NCI-H1417 (cell line): ENCODE results near the gene KRT35.
"Not testable (repeated sequence)": the region's sequence is repeated elsewhere in the genome, so short reads cannot be mapped to it uniquely, and the experiment has no call there.

Source experiments
- DNase-seq, 3 experiments: peaks; one replicate each; lab custom pipeline; 2025; lab: John Stamatoyannopoulos, UW

KRT35 gene

GRCh38 chr17:41453066-41453465, 27.9 kb downstream of the KRT35 start:
- no peak for DNase-seq

- DNase-seq, result no peak
These were observed 28.7 kb downstream of the KRT35 start for GRCh38 chr17:41452281-41452680.

- DNase-seq, result no peak
These were observed 29.7 kb downstream of the KRT35 start for GRCh38 chr17:41451154-41451728.

- DNase-seq, result no peak
These were observed 31.9 kb downstream of the KRT35 start for GRCh38 chr17:41449008-41449407.

GRCh38 chr17:41448506-41448905, 32.4 kb downstream of the KRT35 start:
- DNase-seq, result no peak

GRCh38 chr17:41446806-41447205, 34.1 kb downstream of the KRT35 start:
- no peak for DNase-seq

GRCh38 chr17:41444640-41445039, 36.3 kb downstream of the KRT35 start:
- no peak for DNase-seq

GRCh38 chr17:41444186-41444585, 36.8 kb downstream of the KRT35 start:
- no peak for DNase-seq

- no peak for DNase-seq
These were observed 38.2 kb downstream of the KRT35 start for GRCh38 chr17:41442739-41443138.

- no peak for DNase-seq
These were observed 40.4 kb downstream of the KRT35 start, which contains the start of gene KRT38 for GRCh38 chr17:41440531-41441033. TSS of gene KRT38 (minus strand) at chr17:41440983. CDS start at chr17:41440921, 62 bp downstream.

- no peak for DNase-seq
These were observed 41.6 kb downstream of the KRT35 start for GRCh38 chr17:41439375-41439774.

- DNase-seq, result no peak
These were observed 43.2 kb downstream of the KRT35 start for GRCh38 chr17:41437769-41438168.

- DNase-seq, result no peak
These were observed 43.7 kb downstream of the KRT35 start for GRCh38 chr17:41437254-41437653.

- DNase-seq, result no peak
These were observed 46.5 kb downstream of the KRT35 start for GRCh38 chr17:41434415-41434814.

- DNase-seq, result peak; percentile 2 to 90 (median 70)
These were observed 46.9 kb downstream of the KRT35 start for GRCh38 chr17:41434005-41434404.

- peak in 2 of 3 experiments; percentile 24 to 80 for DNase-seq
These were observed 47.4 kb downstream of the KRT35 start for GRCh38 chr17:41433586-41433985.

GRCh38 chr17:41430376-41430775, 50.6 kb downstream of the KRT35 start:
- DNase-seq, result not testable (repeated sequence)

GRCh38 chr17:41429667-41430066, 51.3 kb downstream of the KRT35 start:
- DNase-seq, result no peak

- no peak for DNase-seq
These were observed 52.2 kb downstream of the KRT35 start for GRCh38 chr17:41428591-41429291.
